Kidney (tissue), 14 donors: ENCODE measurements around the gene FAT1. TPM values are rescaled to one million over a fixed set of nuclear protein-coding genes. Genes with fewer than 3 reads are reported as not detected.

Source experiments
- DNase-seq, 5 donors: peaks; one replicate each; pipeline ENCODE4 v3.0.0-alpha.2; 2013 to 2020
- FAIRE-seq: peaks from 2 replicates; lab custom pipeline; 2012; peaks lifted over from hg19 to GRCh38; lab: Jason Lieb, UNC
- H3K27ac ChIP-seq, 2 donors: one replicate each; pipeline ENCODE4 v1.7.0; 2013; ENCODE audit warnings: low read depth in 2 of 2, low read length in 2 of 2, inconsistent platforms in 1 of 2
- H3K27me3 ChIP-seq: one replicate; pipeline ENCODE4 v1.7.1; 2013; ENCODE audit warnings: low read length, inconsistent platforms; ENCODE audit not compliant: control insufficient read depth, insufficient read depth
- H3K36me3 ChIP-seq, 3 donors: one replicate each; pipeline versions ENCODE4 v1.7.0 to v1.7.1; 2013; ENCODE audit warnings: low read length in 3 of 3, control low read depth in 1 of 3, inconsistent platforms in 1 of 3; ENCODE audit not compliant: insufficient read depth in 3 of 3, control insufficient read depth in 2 of 3
- H3K4me1 ChIP-seq, 3 donors: one replicate each; pipeline versions ENCODE4 v1.7.0 to v1.7.1; 2013; ENCODE audit warnings: low read length in 3 of 3, inconsistent platforms in 1 of 3, low read depth in 1 of 3; ENCODE audit not compliant: control insufficient read depth in 2 of 3, insufficient read depth in 2 of 3
- H3K4me3 ChIP-seq, 3 donors: one replicate each; pipeline versions ENCODE4 v1.7.0 to v1.8.1; 2013; ENCODE audit warnings: low read length in 3 of 3, control low read depth in 1 of 3, inconsistent platforms in 1 of 3
- H3K9ac ChIP-seq, 3 donors: one replicate each; pipeline versions ENCODE4 v1.7.0 to v1.7.1; 2013; ENCODE audit warnings: low read length in 3 of 3, control low read depth in 1 of 3, inconsistent platforms in 1 of 3
- H3K9me3 ChIP-seq, 3 donors: one replicate each; pipeline versions ENCODE4 v1.7.0 to v1.7.1; 2013; ENCODE audit warnings: low read length in 3 of 3, control low read depth in 1 of 3, inconsistent platforms in 1 of 3; ENCODE audit not compliant: control insufficient read depth in 2 of 3, insufficient read depth in 1 of 3
- CTCF ChIP-seq: IDR thresholded peaks from 3 replicates; pipeline ENCODE4 v1.5.1; 2012; ENCODE audit warnings: mild to moderate bottlenecking, moderate library complexity, borderline replicate concordance; ENCODE audit not compliant: insufficient read depth; ENCODE audit errors: extremely low read depth
- intact Hi-C: fragments of 100-400 bp; cut with DNase I; formaldehyde crosslinking; loops from one replicate; pipeline ENCODE4 v1.11.1; 2022
- polyA plus RNA-seq: library from polyadenylated mRNA; stranded (reverse); fragments of 350-450 nt; fragmentation: Illumina TruSeq; extraction: RNeasy Lipid Tissue Mini Kit (QIAGEN cat#74804); gene quantifications from one replicate; pipeline ENCODE4 v1.2.3, GENCODE V29; 2014; ENCODE audit warnings: low read depth, low replicate concordance; ENCODE audit not compliant: insufficient read depth
- total RNA-seq: library from RNA; stranded (reverse); fragmentation: NEBNext Ultra II Directional; extraction: Animal tissue kit (Norgen Biotek cat#: 25700); gene quantifications from one replicate; pipeline ENCODE4 v1.2.1, GENCODE V29; 2021
- donor health status: control.
- donor health status: control.
- donor health status: control.
- donor health status: control.
- donor health status: control.
- donor health status: DM: yes; HTN: yes; CAD: no.
- donor health status: Normal renal cell carcinoma (clear cell type).

FAT1 gene
- total and polyA plus RNA-seq, 2 donors from 2014 or later = 62.2 to 254 TPM

- DNase-seq (no peak), FAIRE-seq (no peak)
- Histone ChIP-seq H3K27ac (no peak overlapping the region), H3K27me3 (no peaks in the 10 kb centered on the region), H3K9me3 (no peaks in the 10 kb centered on the region), H3K9ac (no peak overlapping the region), H3K4me3 (no peak overlapping the region), H3K36me3 (no peaks in the 10 kb centered on the region), H3K4me1 (no peaks in the 10 kb centered on the region)
- TF ChIP-seq CTCF = no peak
- intact Hi-C loops = no loop called here
These were observed 19.6 kb upstream of the FAT1 start for GRCh38 chr4:186743261-186743660.

DNA sequence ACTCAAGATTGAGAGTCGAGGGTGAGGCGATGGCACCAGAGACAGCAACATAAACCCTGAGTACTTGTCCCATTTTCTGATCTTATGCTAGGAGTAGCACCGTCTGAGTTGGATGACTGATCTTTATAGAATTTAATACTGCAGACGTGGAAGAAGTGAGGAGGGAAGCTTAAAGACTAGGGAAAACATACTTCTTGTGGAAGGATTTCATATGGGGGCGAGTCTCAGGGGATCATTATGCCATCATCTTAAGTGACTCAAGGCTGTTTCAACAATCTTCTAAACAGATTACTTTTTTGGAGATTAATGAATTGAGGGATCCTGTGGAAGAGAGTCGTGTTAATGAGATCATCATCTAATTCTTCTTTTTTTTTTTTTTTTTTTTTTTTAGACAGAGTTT, 17.2 kb upstream of the FAT1 start:
- Histone ChIP-seq H3K4me1 (no peaks in the 10 kb centered on the region), H3K27ac (no peak overlapping the region), H3K27me3 (no peaks in the 10 kb centered on the region), H3K36me3 (no peaks in the 10 kb centered on the region), H3K4me3 (no peak overlapping the region), H3K9ac (no peak overlapping the region), H3K9me3 (no peaks in the 10 kb centered on the region)
- intact Hi-C loops = no loop called here
- FAIRE-seq (no peak), DNase-seq (no peak)
- TF ChIP-seq CTCF = no peak

GRCh38 chr4:186739802-186740434, 16.3 kb upstream of the FAT1 start:
- no peak for TF ChIP-seq CTCF
- H3K27ac ChIP-seq = no peak overlapping the region
- H3K27me3 ChIP-seq = no peaks in the 10 kb centered on the region
- intact Hi-C loops = no loop called here
- H3K4me1 ChIP-seq = no peaks in the 10 kb centered on the region
- H3K4me3 ChIP-seq = no peak overlapping the region
- DNase-seq (no peak), FAIRE-seq (no peak)
- H3K9me3 ChIP-seq = no peaks in the 10 kb centered on the region
- no peak overlapping the region for H3K9ac ChIP-seq
- no peaks in the 10 kb centered on the region for H3K36me3 ChIP-seq

GRCh38 chr4:186739317-186739716, 15.7 kb upstream of the FAT1 start:
- Histone ChIP-seq H3K4me3 (no peak overlapping the region), H3K27ac (no peak overlapping the region), H3K4me1 (no peaks in the 10 kb centered on the region), H3K9ac (no peak overlapping the region), H3K9me3 (no peaks in the 10 kb centered on the region), H3K27me3 (no peaks in the 10 kb centered on the region), H3K36me3 (no peaks in the 10 kb centered on the region)
- intact Hi-C loops = no loop called here
- FAIRE-seq (no peak), DNase-seq (no peak)
- TF ChIP-seq CTCF = no peak
